Kidney (tissue), 14 donors: ENCODE data around the gene CRK. TPM values are rescaled to one million over a fixed set of nuclear protein-coding genes. Genes with fewer than 3 reads are reported as not detected.

ENCODE experiments used
- DNase-seq, 5 donors: peaks; one replicate each; pipeline ENCODE4 v3.0.0-alpha.2; 2013 to 2020
- FAIRE-seq: peaks from 2 replicates; lab custom pipeline; 2012; peaks lifted over from hg19 to GRCh38; lab: Jason Lieb, UNC
- H3K27ac ChIP-seq, 2 donors: one replicate each; pipeline ENCODE4 v1.7.0; 2013; ENCODE audit warnings: low read depth in 2 of 2, low read length in 2 of 2, inconsistent platforms in 1 of 2
- H3K27me3 ChIP-seq: one replicate; pipeline ENCODE4 v1.7.1; 2013; ENCODE audit warnings: low read length, inconsistent platforms; ENCODE audit not compliant: control insufficient read depth, insufficient read depth
- H3K36me3 ChIP-seq, 3 donors: one replicate each; pipeline versions ENCODE4 v1.7.0 to v1.7.1; 2013; ENCODE audit warnings: low read length in 3 of 3, control low read depth in 1 of 3, inconsistent platforms in 1 of 3; ENCODE audit not compliant: insufficient read depth in 3 of 3, control insufficient read depth in 2 of 3
- H3K4me1 ChIP-seq, 3 donors: one replicate each; pipeline versions ENCODE4 v1.7.0 to v1.7.1; 2013; ENCODE audit warnings: low read length in 3 of 3, inconsistent platforms in 1 of 3, low read depth in 1 of 3; ENCODE audit not compliant: control insufficient read depth in 2 of 3, insufficient read depth in 2 of 3
- H3K4me3 ChIP-seq, 3 donors: one replicate each; pipeline versions ENCODE4 v1.7.0 to v1.8.1; 2013; ENCODE audit warnings: low read length in 3 of 3, control low read depth in 1 of 3, inconsistent platforms in 1 of 3
- H3K9ac ChIP-seq, 3 donors: one replicate each; pipeline versions ENCODE4 v1.7.0 to v1.7.1; 2013; ENCODE audit warnings: low read length in 3 of 3, control low read depth in 1 of 3, inconsistent platforms in 1 of 3
- H3K9me3 ChIP-seq, 3 donors: one replicate each; pipeline versions ENCODE4 v1.7.0 to v1.7.1; 2013; ENCODE audit warnings: low read length in 3 of 3, control low read depth in 1 of 3, inconsistent platforms in 1 of 3; ENCODE audit not compliant: control insufficient read depth in 2 of 3, insufficient read depth in 1 of 3
- CTCF ChIP-seq: IDR thresholded peaks from 3 replicates; pipeline ENCODE4 v1.5.1; 2012; ENCODE audit warnings: mild to moderate bottlenecking, moderate library complexity, borderline replicate concordance; ENCODE audit not compliant: insufficient read depth; ENCODE audit errors: extremely low read depth
- intact Hi-C: fragments of 100-400 bp; cut with DNase I; formaldehyde crosslinking; loops from one replicate; pipeline ENCODE4 v1.11.1; 2022
- polyA plus RNA-seq: library from polyadenylated mRNA; stranded (reverse); fragments of 350-450 nt; fragmentation: Illumina TruSeq; extraction: RNeasy Lipid Tissue Mini Kit (QIAGEN cat#74804); gene quantifications from one replicate; pipeline ENCODE4 v1.2.3, GENCODE V29; 2014; ENCODE audit warnings: low read depth, low replicate concordance; ENCODE audit not compliant: insufficient read depth
- total RNA-seq: library from RNA; stranded (reverse); fragmentation: NEBNext Ultra II Directional; extraction: Animal tissue kit (Norgen Biotek cat#: 25700); gene quantifications from one replicate; pipeline ENCODE4 v1.2.1, GENCODE V29; 2021
- donor health status: control.
- donor health status: control.
- donor health status: control.
- donor health status: control.
- donor health status: control.
- donor health status: DM: yes; HTN: yes; CAD: no.
- donor health status: Normal renal cell carcinoma (clear cell type).

Gene CRK
- total and polyA plus RNA-seq, 2 donors from 2014 or later = 26.8 to 61.3 TPM

GRCh38 chr17:1375615-1376014 is 80.4 kb downstream of the CRK start:
- no peak for FAIRE-seq
- intact Hi-C loops = no loop called here

GRCh38 chr17:1374431-1375177 is 81.4 kb downstream of the CRK start:
- Histone ChIP-seq H3K9me3 (no peaks in the 10 kb centered on the region), H3K9ac (peak overlapping the region in 1 of 3 donors; percentile 1), H3K4me1 (peaks cover 6 to 76% (median 45%) of the 10 kb centered on the region in 3 donors), H3K27ac (peak overlapping the region; percentile 1), H3K4me3 (peak overlapping the region in 2 of 3 donors; percentile 0 to 24), H3K27me3 (no peaks in the 10 kb centered on the region), H3K36me3 (no peaks in the 10 kb centered on the region)
- FAIRE-seq (no peak), DNase-seq (no peak)
- intact Hi-C loops = no loop called here
- TF ChIP-seq CTCF = no peak

More at GRCh38 chr17:1375615-1376014, 80.4 kb downstream of the CRK start:
- peak overlapping the region in 1 of 2 donors; percentile 36 for H3K27ac ChIP-seq
- no peaks in the 10 kb centered on the region for H3K9me3 ChIP-seq
- H3K27me3 ChIP-seq = no peaks in the 10 kb centered on the region
- no peak for DNase-seq
- H3K36me3 ChIP-seq = no peaks in the 10 kb centered on the region
- peaks cover 6 to 78% (median 50%) of the 10 kb centered on the region in 3 donors for H3K4me1 ChIP-seq
- peak overlapping the region in 1 of 3 donors; percentile 24 for H3K9ac ChIP-seq
- peak overlapping the region in 1 of 3 donors; percentile 17 for H3K4me3 ChIP-seq
- TF ChIP-seq CTCF = no peak

- DNase-seq = no peak
- no peaks in the 10 kb centered on the region for H3K36me3 ChIP-seq
- no peak for FAIRE-seq
- H3K27ac ChIP-seq = peak overlapping the region in 1 of 2 donors; percentile 60
- no peak for TF ChIP-seq CTCF
- H3K4me3 ChIP-seq = peak overlapping the region in 1 of 3 donors; percentile 24
- H3K9me3 ChIP-seq = no peaks in the 10 kb centered on the region
- peak overlapping the region in 1 of 3 donors; percentile 1 for H3K9ac ChIP-seq
- H3K4me1 ChIP-seq = peaks cover 4 to 74% (median 44%) of the 10 kb centered on the region in 3 donors
- intact Hi-C loops = no loop called here
- no peaks in the 10 kb centered on the region for H3K27me3 ChIP-seq
Measured at GRCh38 chr17:1373707-1374237, 82.3 kb downstream of the CRK start.
